ENCODE results near the gene BMP8B.
A peak's percentile ranks its signal among the peaks of the same experiment; 100 is the strongest.

BMP8B gene

GRCh38 chr1:39721664-39722063 is 67.0 kb downstream of the BMP8B start:
- Histone ChIP-seq H3K27ac (ENCODE audit: low read depth, low read length) (no peak overlapping the region), H3K9ac (ENCODE audit: low read length) (no peak overlapping the region), H3K79me2 (ENCODE audit: insufficient read depth, low read length) (no peaks in the 10 kb centered on the region), H3K9me2 (replicated peaks; ENCODE audit: insufficient read depth, low read length) (no peaks in the 10 kb centered on the region), H3K4me2 (ENCODE audit: low read depth, low read length, poor library complexity, severe bottlenecking) (no peak overlapping the region), H3F3A (ENCODE audit: insufficient read depth) (no peaks in the 10 kb centered on the region), H3K27me3 (ENCODE audit: low read length) (no peaks in the 10 kb centered on the region), H4K20me1 (ENCODE audit: low read depth, low read length) (no peaks in the 10 kb centered on the region), H3K36me3 (ENCODE audit: low read length) (no peaks in the 10 kb centered on the region), H3K9me3 (ENCODE audit: insufficient read depth, low read length) (no peaks in the 10 kb centered on the region), H2AFZ (ENCODE audit: low read depth, low read length, severe bottlenecking) (no peak overlapping the region), H3K4me3 (ENCODE audit: insufficient read depth, low read length, poor library complexity, severe bottlenecking) (no peak overlapping the region)
- TF ChIP-seq CTCF (IDR thresholded peaks at IDR 0.05; ENCODE audit: insufficient read depth, low read length, poor library complexity, severe bottlenecking) (no peak), EZH2phosphoT487 (conservative IDR thresholded peaks at IDR 0.05; ENCODE audit: low read length) (no peak)

- peak overlapping the region; percentile 31 for H2AFZ ChIP-seq (ENCODE audit: low read depth, low read length, severe bottlenecking)
- no peaks in the 10 kb centered on the region for H3F3A ChIP-seq (ENCODE audit: insufficient read depth)
Observed at GRCh38 chr1:39720094-39720999, 68.3 kb downstream of the BMP8B start.

GRCh38 chr1:39717809-39718208 is 70.9 kb downstream of the BMP8B start:
- H3K79me2 ChIP-seq (ENCODE audit: insufficient read depth, low read length): no peaks in the 10 kb centered on the region
- no peaks in the 10 kb centered on the region for H3K9me3 ChIP-seq (ENCODE audit: insufficient read depth, low read length)
- H3K4me2 ChIP-seq (ENCODE audit: low read depth, low read length, poor library complexity, severe bottlenecking): no peak overlapping the region
- no peaks in the 10 kb centered on the region for H4K20me1 ChIP-seq (ENCODE audit: low read depth, low read length)
- H2AFZ ChIP-seq (ENCODE audit: low read depth, low read length, severe bottlenecking): no peak overlapping the region
- no peak overlapping the region for H3K9ac ChIP-seq (ENCODE audit: low read length)
- no peaks in the 10 kb centered on the region for H3K27me3 ChIP-seq (ENCODE audit: low read length)
- no peaks in the 10 kb centered on the region for H3K9me2 ChIP-seq (replicated peaks; ENCODE audit: insufficient read depth, low read length)
- H3K4me3 ChIP-seq (ENCODE audit: insufficient read depth, low read length, poor library complexity, severe bottlenecking): no peak overlapping the region
- TF ChIP-seq EZH2phosphoT487 (conservative IDR thresholded peaks at IDR 0.05; ENCODE audit: low read length): no peak
- TF ChIP-seq CTCF (IDR thresholded peaks at IDR 0.05; ENCODE audit: insufficient read depth, low read length, poor library complexity, severe bottlenecking): no peak
- H3F3A ChIP-seq (ENCODE audit: insufficient read depth): no peaks in the 10 kb centered on the region
- no peak overlapping the region for H3K27ac ChIP-seq (ENCODE audit: low read depth, low read length)
- H3K36me3 ChIP-seq (ENCODE audit: low read length): no peaks in the 10 kb centered on the region

More at GRCh38 chr1:39720094-39720999, 68.3 kb downstream of the BMP8B start:
- no peaks in the 10 kb centered on the region for H3K27me3 ChIP-seq (ENCODE audit: low read length)
- no peak overlapping the region for H3K4me3 ChIP-seq (ENCODE audit: insufficient read depth, low read length, poor library complexity, severe bottlenecking)
- no peaks in the 10 kb centered on the region for H3K79me2 ChIP-seq (ENCODE audit: insufficient read depth, low read length)
- TF ChIP-seq CTCF (IDR thresholded peaks at IDR 0.05; ENCODE audit: insufficient read depth, low read length, poor library complexity, severe bottlenecking): peak; percentile 68
- TF ChIP-seq EZH2phosphoT487 (conservative IDR thresholded peaks at IDR 0.05; ENCODE audit: low read length): no peak
- no peaks in the 10 kb centered on the region for H3K9me3 ChIP-seq (ENCODE audit: insufficient read depth, low read length)
- no peaks in the 10 kb centered on the region for H3K36me3 ChIP-seq (ENCODE audit: low read length)
- H3K4me2 ChIP-seq (ENCODE audit: low read depth, low read length, poor library complexity, severe bottlenecking): no peak overlapping the region
- H3K9ac ChIP-seq (ENCODE audit: low read length): no peak overlapping the region
- H4K20me1 ChIP-seq (ENCODE audit: low read depth, low read length): no peaks in the 10 kb centered on the region
- no peaks in the 10 kb centered on the region for H3K9me2 ChIP-seq (replicated peaks; ENCODE audit: insufficient read depth, low read length)
- H3K27ac ChIP-seq (ENCODE audit: low read depth, low read length): no peak overlapping the region

All from SU-DHL-6 (cell line).